WI38 (cell line): ENCODE data around the gene CAPZB.

Experiments
- H3K4me3 ChIP-seq: 2 replicates; pipeline ENCODE4 v1.5.1; 2011; ENCODE audit warnings: low read depth, mild to moderate bottlenecking, control low read depth, low read length
- TF ChIP-seq, protein P1 (sequence below): IDR thresholded peaks from 2 replicates; pipeline ENCODE4 v1.5.1; 2012; ENCODE audit warnings: low read depth, mild to moderate bottlenecking, control low read depth, low read length

Gene CAPZB

DNA sequence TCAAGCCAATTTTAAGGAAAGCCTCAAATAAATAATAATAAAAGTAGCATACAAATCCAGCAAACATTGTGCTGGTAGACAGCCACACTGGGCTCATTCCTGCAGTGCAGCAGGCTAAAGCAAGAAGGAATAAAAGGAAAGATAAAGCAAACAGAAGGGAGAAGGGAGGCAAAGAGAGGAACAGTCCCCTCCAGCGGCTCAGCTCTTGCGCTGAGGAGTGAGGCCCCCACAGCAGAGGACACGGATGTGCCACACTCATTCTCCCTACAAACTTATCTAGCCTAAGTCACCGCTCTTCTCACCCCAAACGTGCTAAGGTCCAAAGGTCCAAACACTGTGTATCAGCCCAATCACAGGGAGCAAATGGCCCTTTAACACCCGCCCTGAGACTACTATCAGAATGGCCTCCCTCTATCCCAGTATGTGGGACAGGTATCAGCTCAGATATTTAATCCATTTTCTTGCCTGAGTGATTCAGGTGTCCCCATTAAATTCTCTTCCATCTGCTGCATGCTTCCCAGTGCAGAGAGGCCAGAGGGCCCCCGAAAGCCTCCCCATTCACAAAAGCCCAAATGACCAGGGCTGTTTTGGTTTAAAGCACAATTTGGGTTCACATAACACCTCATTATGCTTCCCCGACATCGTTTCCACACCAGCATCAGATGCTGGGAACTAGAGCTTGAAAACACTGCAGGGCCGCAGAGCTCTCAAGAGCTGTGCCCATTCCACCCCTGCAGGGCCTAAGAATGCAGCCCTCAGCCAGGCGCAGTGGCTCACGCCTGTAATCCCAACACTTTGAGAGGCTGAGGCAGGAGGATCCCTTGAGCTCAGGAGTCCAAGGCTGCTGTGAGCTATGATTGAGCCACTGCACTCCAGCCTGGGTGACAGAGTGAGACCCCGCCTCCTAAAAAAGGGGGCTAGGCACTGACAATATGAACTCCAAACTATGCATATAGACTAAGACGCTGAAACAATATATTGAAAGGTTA lies 17.8 kb downstream of the CAPZB start:
- H3K4me3 ChIP-seq = no peak overlapping the region
- TF ChIP-seq, protein P1, sequence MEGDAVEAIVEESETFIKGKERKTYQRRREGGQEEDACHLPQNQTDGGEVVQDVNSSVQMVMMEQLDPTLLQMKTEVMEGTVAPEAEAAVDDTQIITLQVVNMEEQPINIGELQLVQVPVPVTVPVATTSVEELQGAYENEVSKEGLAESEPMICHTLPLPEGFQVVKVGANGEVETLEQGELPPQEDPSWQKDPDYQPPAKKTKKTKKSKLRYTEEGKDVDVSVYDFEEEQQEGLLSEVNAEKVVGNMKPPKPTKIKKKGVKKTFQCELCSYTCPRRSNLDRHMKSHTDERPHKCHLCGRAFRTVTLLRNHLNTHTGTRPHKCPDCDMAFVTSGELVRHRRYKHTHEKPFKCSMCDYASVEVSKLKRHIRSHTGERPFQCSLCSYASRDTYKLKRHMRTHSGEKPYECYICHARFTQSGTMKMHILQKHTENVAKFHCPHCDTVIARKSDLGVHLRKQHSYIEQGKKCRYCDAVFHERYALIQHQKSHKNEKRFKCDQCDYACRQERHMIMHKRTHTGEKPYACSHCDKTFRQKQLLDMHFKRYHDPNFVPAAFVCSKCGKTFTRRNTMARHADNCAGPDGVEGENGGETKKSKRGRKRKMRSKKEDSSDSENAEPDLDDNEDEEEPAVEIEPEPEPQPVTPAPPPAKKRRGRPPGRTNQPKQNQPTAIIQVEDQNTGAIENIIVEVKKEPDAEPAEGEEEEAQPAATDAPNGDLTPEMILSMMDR = no peak

DNA sequence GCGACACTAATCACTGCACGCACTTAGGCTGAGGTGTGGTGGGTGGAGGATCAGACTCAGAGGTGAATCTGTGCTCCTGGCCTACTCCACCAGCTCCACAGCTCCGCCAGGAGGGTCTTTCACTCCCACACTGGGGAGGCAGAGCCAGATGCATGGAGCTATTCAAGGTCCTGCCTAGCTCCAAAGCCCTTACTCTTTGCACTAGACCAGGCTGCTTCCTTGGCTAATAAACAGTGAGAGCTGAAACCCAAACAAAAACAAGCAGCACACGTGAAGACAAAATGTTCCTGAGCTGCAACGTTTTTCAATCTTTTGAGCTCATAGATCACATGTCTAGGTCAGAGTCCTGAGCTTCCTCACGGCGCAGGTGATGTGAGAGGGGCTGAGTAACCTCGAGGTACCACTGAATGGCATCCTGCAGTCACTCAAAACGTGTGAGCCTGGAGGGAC lies 19.2 kb downstream of the CAPZB start:
- TF ChIP-seq, protein P1 = no peak
- no peak overlapping the region for H3K4me3 ChIP-seq

DNA sequence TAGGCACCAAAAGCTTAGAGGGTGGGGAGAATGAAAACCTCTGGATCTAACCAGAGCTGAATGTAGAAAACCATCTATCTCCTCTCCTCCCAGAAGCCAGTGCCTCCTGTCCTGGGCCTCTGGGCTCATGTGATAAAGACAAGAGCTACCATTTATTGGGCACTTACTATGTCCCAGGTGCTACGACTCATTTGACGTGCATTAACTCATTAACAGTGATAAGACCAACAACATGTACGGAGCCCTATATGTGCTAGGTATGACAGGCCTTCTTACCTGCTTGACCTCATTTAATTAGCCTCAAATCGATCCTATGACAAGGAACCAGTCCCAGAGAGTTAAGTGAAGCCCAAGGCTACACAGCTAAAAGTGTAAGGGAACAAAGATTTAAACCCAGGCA lies 19.7 kb downstream of the CAPZB start:
- TF ChIP-seq, protein P1 = no peak
- no peak overlapping the region for H3K4me3 ChIP-seq

GRCh38 chr1:19465123-19465522 lies 20.2 kb downstream of the CAPZB start:
- H3K4me3 ChIP-seq = no peak overlapping the region
- TF ChIP-seq, protein P1 = no peak

DNA sequence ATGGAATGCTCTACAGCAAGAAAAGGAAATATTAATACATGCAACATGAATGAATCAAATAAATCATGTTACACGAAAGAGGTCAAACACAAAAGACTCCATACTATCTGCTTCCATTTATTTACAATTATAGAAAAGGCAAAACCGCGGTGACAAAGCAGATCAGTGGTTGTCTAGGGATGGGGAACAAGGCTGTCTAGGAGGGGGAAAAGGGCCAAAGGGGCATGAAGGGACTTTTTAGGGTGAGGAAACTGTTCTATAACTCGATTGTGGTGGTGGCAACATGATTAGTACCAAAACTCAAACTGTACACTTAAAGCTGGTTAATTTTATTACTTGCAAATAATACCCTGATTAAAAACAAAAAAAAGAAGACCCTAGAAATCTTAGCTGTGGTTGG lies 20.6 kb downstream of the CAPZB start:
- no peak overlapping the region for H3K4me3 ChIP-seq
- TF ChIP-seq, protein P1 = no peak

GRCh38 chr1:19463504-19463803 lies 21.9 kb downstream of the CAPZB start:
- no peak overlapping the region for H3K4me3 ChIP-seq
- TF ChIP-seq, protein P1 = no peak

GRCh38 chr1:19462781-19463503 lies 22.4 kb downstream of the CAPZB start:
- no peak overlapping the region for H3K4me3 ChIP-seq
- TF ChIP-seq, protein P1 = no peak
